ENCODE results near the gene CARS1.
"Not testable (repeated sequence)": the region's sequence is repeated elsewhere in the genome, so short reads cannot be mapped to it uniquely, and the experiment has no call there.

CARS1 gene

GRCh38 chr11:3063432-3063831, 6.2 kb upstream of the CARS1 start:
- H3K27me3 ChIP-seq (ENCODE audit: insufficient read depth, low read length); H3K4me1 ChIP-seq (ENCODE audit: insufficient read depth, low read length); H3K9me3 ChIP-seq (ENCODE audit: low read length); H3K4me3 ChIP-seq (ENCODE audit: low read length); H3K36me3 ChIP-seq (ENCODE audit: insufficient read depth, low read length); H2AFZ ChIP-seq (ENCODE audit: low read depth, low read length): not testable (repeated sequence)

GRCh38 chr11:3060436-3061025, 3.3 kb upstream of the CARS1 start:
- Histone ChIP-seq H2AFZ (ENCODE audit: low read depth, low read length) (no peak overlapping the region), H3K4me1 (ENCODE audit: insufficient read depth, low read length) (peaks cover 13% of the 10 kb centered on the region), H3K36me3 (ENCODE audit: insufficient read depth, low read length) (no peaks in the 10 kb centered on the region), H3K9me3 (ENCODE audit: low read length) (peaks cover 1% of the 10 kb centered on the region), H3K4me3 (ENCODE audit: low read length) (no peak overlapping the region), H3K27me3 (ENCODE audit: insufficient read depth, low read length) (no peaks in the 10 kb centered on the region)

- Histone ChIP-seq H3K4me3 (ENCODE audit: low read length) (no peak overlapping the region), H2AFZ (ENCODE audit: low read depth, low read length) (no peak overlapping the region), H3K9me3 (ENCODE audit: low read length) (no peaks in the 10 kb centered on the region), H3K36me3 (ENCODE audit: insufficient read depth, low read length) (peaks cover 3% of the 10 kb centered on the region), H3K27me3 (ENCODE audit: insufficient read depth, low read length) (no peaks in the 10 kb centered on the region), H3K4me1 (ENCODE audit: insufficient read depth, low read length) (peaks cover 13% of the 10 kb centered on the region)
These were observed 1.8 kb upstream of the CARS1 start for GRCh38 chr11:3058753-3059664.

GRCh38 chr11:3056296-3057068, 741 bp downstream of the CARS1 start:
- peaks cover 10% of the 10 kb centered on the region for H3K36me3 ChIP-seq (ENCODE audit: insufficient read depth, low read length)
- H2AFZ ChIP-seq (ENCODE audit: low read depth, low read length), result no peak overlapping the region
- no peaks in the 10 kb centered on the region for H3K9me3 ChIP-seq (ENCODE audit: low read length)
- peak overlapping the region; percentile 85 for H3K4me3 ChIP-seq (ENCODE audit: low read length)
- peaks cover 20% of the 10 kb centered on the region for H3K4me1 ChIP-seq (ENCODE audit: insufficient read depth, low read length)
- no peaks in the 10 kb centered on the region for H3K27me3 ChIP-seq (ENCODE audit: insufficient read depth, low read length)

- Histone ChIP-seq H3K27me3 (ENCODE audit: insufficient read depth, low read length) (no peaks in the 10 kb centered on the region), H2AFZ (ENCODE audit: low read depth, low read length) (no peak overlapping the region), H3K9me3 (ENCODE audit: low read length) (no peaks in the 10 kb centered on the region), H3K4me3 (ENCODE audit: low read length) (peak overlapping the region; percentile 85), H3K4me1 (ENCODE audit: insufficient read depth, low read length) (peaks cover 21% of the 10 kb centered on the region), H3K36me3 (ENCODE audit: insufficient read depth, low read length) (peaks cover 10% of the 10 kb centered on the region)
These were observed 1.3 kb downstream of the CARS1 start for GRCh38 chr11:3055891-3056290.

GRCh38 chr11:3052567-3052966, 4.7 kb downstream of the CARS1 start:
- Histone ChIP-seq H3K9me3 (ENCODE audit: low read length) (no peaks in the 10 kb centered on the region), H3K27me3 (ENCODE audit: insufficient read depth, low read length) (no peaks in the 10 kb centered on the region), H3K36me3 (ENCODE audit: insufficient read depth, low read length) (peaks cover 10% of the 10 kb centered on the region), H2AFZ (ENCODE audit: low read depth, low read length) (no peak overlapping the region), H3K4me1 (ENCODE audit: insufficient read depth, low read length) (peaks cover 32% of the 10 kb centered on the region), H3K4me3 (ENCODE audit: low read length) (no peak overlapping the region)

GRCh38 chr11:3052109-3052479, 5.1 kb downstream of the CARS1 start:
- H2AFZ ChIP-seq (ENCODE audit: low read depth, low read length), result no peak overlapping the region
- peaks cover 10% of the 10 kb centered on the region for H3K36me3 ChIP-seq (ENCODE audit: insufficient read depth, low read length)
- H3K4me1 ChIP-seq (ENCODE audit: insufficient read depth, low read length), result peaks cover 32% of the 10 kb centered on the region
- no peak overlapping the region for H3K4me3 ChIP-seq (ENCODE audit: low read length)
- no peaks in the 10 kb centered on the region for H3K27me3 ChIP-seq (ENCODE audit: insufficient read depth, low read length)
- H3K9me3 ChIP-seq (ENCODE audit: low read length), result no peaks in the 10 kb centered on the region

- H3K4me1 ChIP-seq (ENCODE audit: insufficient read depth, low read length), result peaks cover 31% of the 10 kb centered on the region
These were observed 5.8 kb downstream of the CARS1 start for GRCh38 chr11:3051196-3052108.

GRCh38 chr11:3050386-3051195, 6.6 kb downstream of the CARS1 start:
- H3K4me1 ChIP-seq (ENCODE audit: insufficient read depth, low read length), result peaks cover 23% of the 10 kb centered on the region
- peaks cover 10% of the 10 kb centered on the region for H3K36me3 ChIP-seq (ENCODE audit: insufficient read depth, low read length)
- no peak overlapping the region for H3K4me3 ChIP-seq (ENCODE audit: low read length)
- no peaks in the 10 kb centered on the region for H3K9me3 ChIP-seq (ENCODE audit: low read length)
- H3K27me3 ChIP-seq (ENCODE audit: insufficient read depth, low read length), result no peaks in the 10 kb centered on the region
- no peak overlapping the region for H2AFZ ChIP-seq (ENCODE audit: low read depth, low read length)

More at GRCh38 chr11:3051196-3052108, 5.8 kb downstream of the CARS1 start:
- no peak overlapping the region for H3K4me3 ChIP-seq (ENCODE audit: low read length)
- H3K27me3 ChIP-seq (ENCODE audit: insufficient read depth, low read length), result no peaks in the 10 kb centered on the region
- no peaks in the 10 kb centered on the region for H3K9me3 ChIP-seq (ENCODE audit: low read length)
- H3K36me3 ChIP-seq (ENCODE audit: insufficient read depth, low read length), result peaks cover 10% of the 10 kb centered on the region
- H2AFZ ChIP-seq (ENCODE audit: low read depth, low read length), result no peak overlapping the region

GRCh38 chr11:3049430-3050243, 7.6 kb downstream of the CARS1 start:
- Histone ChIP-seq H3K9me3 (ENCODE audit: low read length) (no peaks in the 10 kb centered on the region), H2AFZ (ENCODE audit: low read depth, low read length) (no peak overlapping the region), H3K27me3 (ENCODE audit: insufficient read depth, low read length) (no peaks in the 10 kb centered on the region), H3K4me3 (ENCODE audit: low read length) (no peak overlapping the region), H3K36me3 (ENCODE audit: insufficient read depth, low read length) (peaks cover 14% of the 10 kb centered on the region), H3K4me1 (ENCODE audit: insufficient read depth, low read length) (peaks cover 23% of the 10 kb centered on the region)

- Histone ChIP-seq H3K9me3 (ENCODE audit: low read length) (no peaks in the 10 kb centered on the region), H3K36me3 (ENCODE audit: insufficient read depth, low read length) (peaks cover 14% of the 10 kb centered on the region), H3K4me3 (ENCODE audit: low read length) (no peak overlapping the region)
These were observed 9.6 kb downstream of the CARS1 start for GRCh38 chr11:3047637-3048036.

More at GRCh38 chr11:3047637-3048036, 9.6 kb downstream of the CARS1 start:
- H3K4me1 ChIP-seq (ENCODE audit: insufficient read depth, low read length), result peaks cover 23% of the 10 kb centered on the region
- H2AFZ ChIP-seq (ENCODE audit: low read depth, low read length), result no peak overlapping the region
- no peaks in the 10 kb centered on the region for H3K27me3 ChIP-seq (ENCODE audit: insufficient read depth, low read length)

Data from neuron (in vitro differentiated cells).